DOHH2 (cell line): ENCODE results near the gene ABLIM1.

Experiments
- CTCF ChIP-seq: fragments of 200-600 bp; sonication (generic); IDR thresholded peaks from one replicate; pipeline ENCODE4 v1.5.1; 2014; ENCODE audit warnings: antibody characterized with exemption, mild to moderate bottlenecking, low read depth, low read length; ENCODE audit not compliant: poor library complexity, severe bottlenecking
- EZH2phosphoT487 ChIP-seq: fragments of 200-600 bp; sonication (generic); IDR thresholded peaks from 2 replicates; pipeline ENCODE4 v1.6.1; 2017; ENCODE audit warnings: borderline replicate concordance, mild to moderate bottlenecking, antibody characterized with exemption, low read length, moderate library complexity, mixed read lengths

- no peak for TF ChIP-seq CTCF
- TF ChIP-seq EZH2phosphoT487, result no peak
Observed at GRCh38 chr10:114491933-114492332, 166.1 kb downstream of the ABLIM1 start.
